ENCODE results near the gene MAD1L1.
"Not testable (repeated sequence)": the region's sequence is repeated elsewhere in the genome, so short reads cannot be mapped to it uniquely, and the experiment has no call there.

MAD1L1 gene

DNA sequence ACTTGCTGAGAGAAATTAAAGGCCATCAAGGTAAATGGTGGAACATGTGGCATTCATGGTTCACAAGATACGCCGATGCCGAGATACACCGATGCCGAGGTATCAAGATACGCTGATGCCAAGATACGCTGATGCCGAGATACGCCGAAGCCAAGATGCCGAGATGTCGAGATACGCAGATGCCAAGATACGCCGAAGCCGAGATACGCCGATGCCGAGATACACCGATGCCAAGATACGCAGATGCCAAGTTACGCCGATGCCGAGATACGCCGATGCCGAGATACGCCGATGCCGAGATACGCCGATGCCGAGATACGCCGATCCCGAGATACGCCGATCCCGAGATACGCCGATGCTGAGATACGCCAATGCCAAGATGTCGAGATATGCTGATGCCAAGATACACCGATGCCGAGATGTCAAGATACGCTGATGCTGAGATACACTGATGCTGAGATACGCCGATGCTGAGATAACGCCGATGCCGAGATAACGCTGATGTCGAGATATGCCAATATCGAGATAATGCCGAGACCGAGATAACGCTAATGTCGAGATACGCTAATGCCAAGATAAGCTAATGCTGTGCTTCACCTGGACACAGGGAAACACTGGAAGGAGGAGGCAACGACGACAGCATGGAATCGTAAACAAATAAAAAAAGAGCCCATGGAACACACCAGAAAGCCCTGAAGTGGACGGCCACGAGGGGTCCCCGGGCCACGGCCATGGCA is 172.6 kb downstream of the MAD1L1 start:
- DNase-seq: no peak

DNA sequence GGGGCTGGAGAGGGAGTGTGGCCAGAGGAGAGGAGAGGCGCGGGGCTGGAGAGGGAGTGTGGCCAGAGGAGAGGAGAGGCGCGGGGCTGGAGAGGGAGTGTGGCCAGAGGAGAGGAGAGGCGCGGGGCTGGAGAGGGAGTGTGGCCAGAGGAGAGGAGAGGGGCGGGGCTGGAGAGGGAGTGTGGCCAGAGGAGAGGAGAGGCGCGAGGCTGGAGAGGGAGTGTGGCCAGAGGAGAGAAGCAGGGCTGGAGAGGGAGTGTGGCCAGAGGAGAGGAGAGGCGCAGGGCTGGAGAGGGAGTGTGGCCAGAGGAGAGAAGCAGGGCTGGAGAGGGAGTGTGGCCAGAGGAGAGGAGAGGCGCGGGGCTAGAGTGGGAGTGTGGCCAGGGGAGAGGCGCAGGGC is 174.5 kb downstream of the MAD1L1 start:
- not testable (repeated sequence) for DNase-seq

DNA sequence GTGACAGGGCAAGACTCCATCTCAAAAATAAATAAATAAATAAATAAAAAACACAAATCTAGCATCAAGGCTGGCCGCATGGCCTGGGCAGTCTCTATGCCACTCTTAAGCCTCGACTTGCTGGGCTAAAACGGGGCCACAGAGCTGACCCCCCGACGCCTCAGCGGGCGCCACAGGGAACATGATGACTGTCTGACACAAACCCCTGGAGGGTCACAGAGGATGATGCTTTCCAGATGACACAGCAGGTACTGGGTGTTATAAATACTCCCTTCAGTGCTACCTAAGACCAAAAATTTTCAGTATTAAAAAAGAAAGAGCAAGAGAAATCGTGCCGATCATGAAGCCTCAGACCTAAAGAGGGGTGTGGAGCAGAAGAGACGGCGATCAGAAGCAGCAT is 176.8 kb downstream of the MAD1L1 start:
- DNase-seq: no peak

DNA sequence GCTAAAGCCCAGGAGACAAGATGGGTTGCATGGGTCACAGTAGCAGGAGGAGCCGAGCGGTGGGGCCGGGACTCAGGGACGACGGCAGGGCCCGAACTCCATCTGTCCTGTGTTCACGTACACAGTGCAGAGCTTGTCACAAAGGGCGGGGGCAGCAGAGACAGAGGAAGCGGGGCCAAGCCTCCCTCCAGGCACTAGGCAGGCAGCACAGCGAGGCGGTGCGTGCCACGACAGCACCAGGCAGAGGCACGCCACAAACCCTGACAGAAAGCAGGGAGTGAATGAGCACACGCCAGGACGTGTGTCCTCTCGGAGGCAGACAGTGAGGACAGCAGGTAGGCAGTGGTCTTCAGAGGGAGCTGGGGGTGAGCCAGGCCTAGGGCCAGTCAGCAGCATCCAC is 177.8 kb downstream of the MAD1L1 start:
- DNase-seq: no peak

DNA sequence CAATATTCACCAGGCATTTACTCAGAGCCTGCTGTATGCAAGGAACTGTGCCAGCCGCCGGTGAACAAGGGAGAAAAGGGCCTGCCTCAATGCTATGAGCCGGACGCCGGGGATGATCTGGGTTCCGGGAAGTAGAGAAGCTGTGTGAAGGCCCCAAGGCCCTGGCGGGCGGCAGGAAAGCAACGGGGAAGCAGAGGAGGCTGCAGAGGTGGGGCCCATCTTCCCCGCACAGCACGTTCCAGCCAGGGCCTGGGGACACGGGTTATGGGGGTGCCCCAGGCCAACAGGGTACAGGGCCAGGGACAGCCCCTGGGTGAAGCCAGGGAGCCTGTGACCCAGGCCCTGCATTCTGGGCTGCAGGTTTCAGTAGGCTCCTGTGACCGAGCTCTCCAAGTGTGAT is 179.3 kb downstream of the MAD1L1 start:
- no peak for DNase-seq

DNA sequence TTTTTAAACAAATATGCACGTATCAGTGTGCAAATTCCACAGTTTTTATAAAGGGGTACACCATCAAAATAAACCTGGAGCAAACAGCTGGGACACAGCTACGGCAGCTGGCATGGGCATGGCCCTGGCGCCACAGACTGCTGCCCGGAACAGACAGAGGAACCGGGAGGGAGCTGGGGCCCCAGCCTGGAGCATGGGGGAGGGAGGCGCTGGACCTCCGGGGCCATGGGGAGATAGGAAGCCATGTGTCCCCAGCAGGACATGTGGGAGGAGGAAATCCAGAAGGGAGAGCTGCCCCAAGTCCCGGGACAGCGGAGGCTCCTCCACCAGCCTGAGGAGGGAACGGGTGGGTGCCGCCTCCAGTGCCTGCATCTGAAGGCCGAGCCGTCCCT is 180.1 kb downstream of the MAD1L1 start:
- no peak for DNase-seq

DNA sequence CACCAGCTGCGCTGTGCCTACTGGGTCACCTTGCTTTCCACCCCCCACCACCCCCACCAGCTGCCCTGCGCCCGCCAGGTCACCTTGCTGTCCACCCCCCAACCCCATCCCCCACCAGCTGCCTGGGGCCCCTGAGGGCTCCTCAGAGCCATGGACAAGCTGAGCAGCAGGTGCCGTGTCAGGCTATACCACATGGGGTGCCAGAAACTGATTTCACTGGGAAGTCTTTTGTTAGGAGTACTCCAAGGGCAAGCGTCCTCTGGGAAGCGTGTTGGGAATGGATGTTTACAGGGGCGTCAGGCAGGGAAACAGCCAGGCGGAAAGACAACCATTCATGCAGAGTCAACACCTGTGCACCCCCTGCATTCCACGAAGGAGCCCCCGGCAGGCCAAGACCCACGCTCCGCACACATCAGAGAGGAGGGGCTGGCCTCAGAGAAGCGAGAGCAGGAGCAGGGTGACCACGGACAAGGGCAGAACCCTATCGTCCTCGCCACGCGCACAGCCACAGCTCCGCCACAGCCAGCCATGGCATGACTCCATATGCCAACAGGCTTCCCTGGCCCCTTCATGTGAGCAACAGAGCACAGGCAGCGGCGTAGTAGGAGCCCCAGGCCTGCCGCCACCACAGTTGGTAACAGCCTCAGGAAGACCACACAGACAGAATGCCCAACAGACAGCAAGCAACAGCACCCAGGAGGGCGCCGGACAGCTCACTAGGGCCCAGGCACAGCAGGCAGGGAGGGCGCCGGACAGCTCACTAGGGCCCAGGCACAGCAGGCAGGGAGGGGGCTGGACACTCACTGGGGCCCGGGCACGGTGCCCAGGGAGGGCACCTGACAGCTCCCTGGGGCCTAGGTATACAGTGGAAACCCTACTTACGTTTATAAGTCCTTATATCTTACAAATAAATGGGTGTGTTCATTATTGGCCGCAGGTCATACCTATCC is 180.8 kb downstream of the MAD1L1 start:
- DNase-seq: peak in 2 of 3 experiments; percentile 43 to 74

DNA sequence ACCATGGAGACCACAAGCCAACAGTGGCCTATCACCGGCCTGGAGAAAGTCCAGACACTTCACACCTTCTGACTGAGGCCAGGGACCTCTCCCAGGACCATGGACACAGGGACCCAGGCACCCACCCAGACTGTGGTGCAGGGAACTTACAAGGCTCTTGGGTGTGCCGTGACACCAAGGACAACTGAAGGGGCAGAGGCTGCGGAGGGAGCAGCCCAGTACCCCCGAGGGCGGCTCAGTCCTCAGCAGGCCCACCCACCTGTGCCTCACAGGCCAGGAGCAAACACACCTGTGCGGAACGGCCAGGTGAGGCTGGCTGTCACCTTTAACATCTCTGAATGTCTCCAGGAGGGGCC is 182.3 kb downstream of the MAD1L1 start:
- DNase-seq: peak in 1 of 3 experiments; percentile 10

DNA sequence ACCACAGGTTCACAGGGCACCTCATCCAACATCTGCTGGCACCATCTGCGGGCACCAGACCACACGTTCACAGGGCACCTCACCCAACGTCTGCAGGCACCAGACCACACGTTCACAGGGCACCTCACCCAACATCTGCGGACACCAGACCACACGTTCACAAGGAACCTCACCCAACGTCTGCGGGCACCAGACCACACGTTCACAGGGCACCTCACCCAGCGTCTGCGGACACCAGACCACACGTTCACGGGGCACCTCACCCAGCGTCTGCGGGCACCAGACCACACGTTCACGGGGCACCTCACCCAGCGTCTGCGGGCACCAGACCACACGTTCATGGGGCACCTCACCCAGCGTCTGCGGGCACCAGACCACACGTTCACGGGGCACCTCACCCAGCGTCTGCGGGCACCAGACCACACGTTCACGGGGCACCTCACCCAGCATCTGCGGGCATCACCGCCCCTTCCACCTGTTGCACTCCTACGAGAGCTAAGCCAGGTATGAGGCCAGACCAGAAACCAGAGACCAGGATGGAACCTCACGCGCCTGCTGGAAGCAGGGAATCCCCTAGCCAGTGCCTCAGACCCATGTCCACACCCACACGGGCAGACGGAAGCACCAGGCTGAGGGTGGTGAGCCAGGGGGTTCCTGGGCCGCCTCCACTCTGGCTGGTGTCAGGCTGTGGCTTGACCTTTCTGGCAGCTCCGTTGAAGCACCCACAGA is 182.8 kb downstream of the MAD1L1 start:
- DNase-seq: no peak

DNA sequence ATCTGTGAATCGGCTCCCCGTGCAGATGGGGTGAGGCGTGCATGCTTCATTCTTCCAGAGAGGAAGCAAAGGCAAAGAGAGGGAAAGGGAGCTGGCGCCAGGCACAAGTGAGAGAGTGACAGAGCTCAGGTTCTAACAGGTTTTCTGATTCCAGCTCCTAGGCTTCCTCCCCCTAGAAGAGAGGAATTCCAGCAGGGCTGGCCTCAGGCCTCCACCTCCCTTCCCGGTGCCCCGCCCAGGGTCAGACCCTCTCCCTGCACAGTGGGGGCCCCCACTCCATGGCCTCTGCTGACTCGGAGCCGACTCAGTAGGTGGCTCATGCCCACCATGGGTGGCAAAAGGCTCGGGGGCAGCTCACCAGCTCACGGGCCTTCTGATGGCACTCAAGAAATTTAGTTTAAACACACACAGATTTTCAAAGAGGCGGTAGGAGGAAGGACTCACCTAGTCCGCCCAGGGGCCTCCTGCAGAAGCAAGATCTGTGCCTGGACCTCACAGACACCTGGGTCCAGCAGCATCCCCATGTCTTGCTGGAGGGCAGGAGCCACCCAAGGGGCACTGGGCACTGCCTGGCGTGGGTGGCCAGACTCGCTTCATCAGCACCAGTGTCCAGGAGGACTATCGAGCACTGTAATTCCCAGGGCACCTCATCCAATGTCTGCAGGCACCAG is 183.5 kb downstream of the MAD1L1 start:
- no peak for DNase-seq

DNA sequence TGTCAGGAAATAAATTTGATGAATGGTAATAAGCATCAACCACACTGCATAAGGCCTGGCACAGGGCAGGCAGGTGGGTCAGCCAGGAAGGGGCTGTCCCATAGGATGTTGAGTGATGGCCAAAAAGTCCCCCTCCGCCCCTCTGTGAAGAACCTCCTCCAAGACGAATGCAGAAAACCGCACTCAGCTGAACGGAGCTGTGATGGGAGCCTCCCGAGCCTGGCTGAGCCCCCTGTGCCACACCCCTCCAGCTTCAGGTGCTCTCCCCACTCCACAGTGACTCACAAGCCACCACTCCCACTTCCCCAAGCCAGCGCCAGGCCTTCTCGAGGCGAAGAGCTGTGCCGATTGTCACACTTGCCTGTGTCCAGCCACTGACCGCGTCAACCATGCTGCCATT is 184.2 kb downstream of the MAD1L1 start:
- no peak for DNase-seq

DNA sequence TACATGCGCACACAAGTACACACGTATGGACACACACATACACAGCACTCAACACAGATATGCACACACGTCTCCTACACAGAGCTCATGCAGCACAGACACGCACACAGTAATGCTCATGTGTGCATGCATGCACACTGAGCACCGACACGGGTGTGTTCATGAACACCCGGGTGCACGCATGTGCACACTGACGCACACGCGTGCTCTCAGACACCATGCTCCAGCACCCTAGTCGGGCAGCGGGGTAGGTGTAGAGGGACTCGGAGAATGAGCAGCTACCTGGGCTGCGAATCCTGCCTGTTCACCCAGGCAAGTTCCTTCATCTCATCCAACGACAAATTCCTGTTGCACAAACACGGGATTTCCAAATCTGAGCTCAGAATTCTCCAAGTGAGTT is 184.7 kb downstream of the MAD1L1 start:
- no peak for DNase-seq

DNA sequence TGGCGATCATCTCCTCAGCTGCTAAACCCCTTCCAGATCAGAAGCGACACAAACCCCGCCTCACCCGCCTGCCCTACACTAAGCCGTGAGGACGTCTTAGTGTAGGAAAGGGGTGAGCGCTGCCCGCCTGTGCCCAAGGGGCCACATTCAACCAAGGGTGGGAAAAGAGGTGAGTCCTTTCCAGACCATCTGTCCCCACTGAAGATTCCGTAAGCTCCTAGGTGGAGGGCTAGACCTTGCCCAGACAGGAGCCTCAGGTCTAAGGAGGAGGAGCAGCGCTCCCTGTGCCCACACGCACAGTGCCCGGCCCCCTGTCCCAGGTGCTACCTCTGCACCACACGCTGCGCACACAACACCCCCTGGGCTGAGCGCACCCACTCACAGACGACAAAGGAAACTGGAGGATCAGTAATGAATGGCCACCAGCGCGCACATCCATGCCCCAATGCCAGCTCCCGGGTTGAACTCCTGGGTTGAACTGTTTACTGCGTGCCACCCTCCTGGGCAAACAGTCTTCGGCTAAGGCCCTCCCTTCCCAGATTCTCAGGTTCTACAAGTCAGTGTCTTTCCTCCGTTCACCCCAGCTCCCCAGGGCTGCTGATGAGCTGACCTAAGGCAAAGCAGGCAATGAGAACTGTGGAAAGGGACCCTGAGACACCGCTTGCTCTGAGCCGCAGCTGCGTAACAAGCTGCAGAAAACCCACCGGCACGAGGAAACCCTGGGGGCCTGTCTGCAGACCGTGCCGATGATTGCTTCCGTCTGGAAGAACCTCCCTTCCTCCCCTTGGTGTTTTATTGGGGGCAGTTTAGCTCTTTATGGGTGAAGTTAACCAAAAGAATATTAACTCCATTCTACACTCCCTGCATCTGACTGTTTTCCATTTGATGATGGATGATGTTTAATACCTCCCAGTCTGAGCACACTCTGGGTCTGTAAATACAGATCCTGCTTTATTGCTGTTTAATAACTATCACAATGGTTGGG is 185.9 kb downstream of the MAD1L1 start:
- DNase-seq: no peak

DNA sequence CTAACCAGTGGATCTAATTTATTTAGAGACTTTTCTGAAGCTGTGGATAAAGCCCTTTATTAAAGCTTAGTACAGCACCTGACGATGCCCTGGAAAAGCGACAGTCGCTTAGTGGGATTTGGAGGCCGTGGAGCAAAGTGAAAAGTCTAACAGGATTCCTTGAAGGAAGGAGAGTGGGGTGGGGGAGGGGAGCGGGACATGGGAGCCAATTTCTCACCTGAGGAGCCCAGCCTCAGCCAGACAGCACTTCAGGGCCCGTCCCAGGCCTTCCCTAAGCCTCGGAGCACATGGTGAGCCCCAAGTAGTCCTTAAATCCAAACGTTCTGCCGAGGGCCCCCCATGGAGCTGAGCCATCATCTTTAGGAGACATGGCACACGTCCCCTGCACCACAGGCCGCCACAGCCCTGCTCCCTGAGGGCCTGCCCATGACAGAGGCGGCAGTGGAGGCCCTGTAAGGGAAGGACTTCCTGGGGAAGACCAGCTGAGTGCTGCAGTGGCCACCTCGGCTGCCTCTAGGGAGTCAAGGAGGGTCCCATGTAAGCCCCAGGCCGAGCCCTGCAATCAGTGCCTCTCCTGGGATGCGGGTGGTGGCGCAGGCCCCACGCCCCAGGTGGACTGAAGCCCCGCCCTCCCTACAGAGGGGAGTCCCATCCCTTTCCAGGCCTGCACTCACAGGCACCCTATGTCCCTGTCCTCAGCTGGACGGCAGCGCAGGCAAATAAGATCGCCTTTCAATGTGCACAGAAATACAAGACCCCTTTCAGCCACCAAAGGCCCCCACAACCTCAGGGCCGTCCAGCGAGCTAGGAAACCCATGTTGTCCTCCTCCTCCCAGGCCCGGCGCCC is 187.0 kb downstream of the MAD1L1 start:
- no peak for DNase-seq

DNA sequence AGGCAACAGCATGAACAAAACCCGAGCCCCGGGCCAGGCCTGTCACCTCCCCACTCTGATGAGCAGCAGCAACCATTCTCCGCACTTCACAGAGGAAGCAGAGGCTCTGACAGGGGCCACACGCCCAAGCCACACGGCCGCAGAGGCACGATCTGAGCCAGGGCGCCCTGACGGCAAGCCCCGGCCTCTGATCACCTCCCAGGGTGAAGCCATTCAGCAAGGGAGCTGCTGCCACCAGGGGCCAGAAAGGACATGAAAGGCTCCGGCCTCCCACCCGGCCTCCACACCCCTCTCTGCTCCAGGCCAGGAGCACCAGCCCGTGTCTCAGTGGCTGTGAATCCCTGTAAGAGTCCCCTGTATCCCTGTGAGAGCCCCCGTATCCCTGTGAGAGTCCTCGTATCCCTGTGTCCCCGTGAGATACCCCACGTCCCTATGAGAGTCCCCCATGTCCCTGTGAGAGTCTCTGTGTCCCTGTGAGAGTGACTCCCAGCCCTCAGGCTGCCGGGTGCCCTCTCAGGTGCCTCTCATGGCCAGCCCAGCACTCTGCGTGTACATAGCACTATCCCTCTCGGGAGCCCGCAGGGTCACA is 187.8 kb downstream of the MAD1L1 start:
- DNase-seq: no peak

DNA sequence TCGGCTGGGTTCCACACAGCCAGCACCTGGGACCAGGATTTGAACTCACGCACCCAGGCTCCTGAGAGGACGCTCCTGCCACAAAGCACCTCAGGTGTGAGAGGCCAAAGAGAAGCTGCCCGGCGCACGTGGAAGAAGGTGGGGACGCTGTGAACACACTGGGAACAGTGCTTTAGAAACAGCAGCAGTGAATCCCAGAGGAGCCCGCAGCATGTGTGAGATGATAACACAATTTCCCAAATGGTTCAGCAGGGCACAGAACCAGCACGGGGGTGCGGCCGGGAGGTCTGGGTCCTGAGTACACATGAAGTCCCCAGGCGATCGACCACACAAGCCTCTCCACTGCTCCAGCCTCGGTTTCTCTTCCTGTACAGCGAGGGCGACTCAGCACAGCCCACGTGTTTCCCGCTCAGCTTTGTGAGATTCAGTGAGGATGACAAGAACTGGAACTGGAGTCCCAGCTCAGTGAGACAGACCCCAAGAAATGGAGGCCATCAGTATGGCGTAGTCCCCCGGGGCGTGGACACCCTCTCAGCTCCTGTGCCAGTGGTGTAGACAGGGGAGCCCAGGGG is 188.3 kb downstream of the MAD1L1 start:
- no peak for DNase-seq

DNA sequence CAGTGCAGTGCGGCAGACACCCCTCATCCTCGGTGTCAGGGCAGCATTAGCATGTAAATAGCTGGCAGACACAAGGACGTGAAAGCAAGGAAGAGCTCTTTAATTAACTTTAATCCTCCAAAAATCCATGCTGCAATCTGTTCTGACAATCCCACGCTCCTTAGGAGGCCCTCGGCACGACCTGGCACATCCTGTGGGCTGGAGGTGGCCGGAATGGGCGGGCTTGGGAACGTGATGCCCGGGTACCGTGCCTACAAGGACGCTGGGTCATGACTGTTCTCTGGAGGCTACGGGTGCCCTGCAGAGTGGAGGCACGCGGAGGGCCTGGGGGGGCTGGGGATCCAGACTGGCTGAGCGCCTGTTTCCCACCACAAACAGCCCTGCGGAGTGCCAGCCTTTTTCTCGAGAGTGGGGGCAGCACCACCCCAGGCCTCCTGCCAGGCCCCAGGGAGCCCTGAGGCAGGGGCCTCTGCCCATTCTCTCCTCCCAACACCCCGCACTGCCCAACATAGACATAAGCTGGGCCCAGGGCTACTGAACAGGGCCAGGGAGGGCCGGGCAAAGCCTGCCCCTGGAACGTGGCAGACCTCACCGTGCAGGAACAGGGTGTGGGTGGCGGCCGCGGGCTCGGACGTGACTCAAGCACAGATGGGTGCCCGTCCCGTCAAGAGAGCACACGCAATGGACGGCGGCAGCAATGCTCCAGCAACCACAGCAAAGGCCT is 189.3 kb downstream of the MAD1L1 start:
- no peak for DNase-seq

DNA sequence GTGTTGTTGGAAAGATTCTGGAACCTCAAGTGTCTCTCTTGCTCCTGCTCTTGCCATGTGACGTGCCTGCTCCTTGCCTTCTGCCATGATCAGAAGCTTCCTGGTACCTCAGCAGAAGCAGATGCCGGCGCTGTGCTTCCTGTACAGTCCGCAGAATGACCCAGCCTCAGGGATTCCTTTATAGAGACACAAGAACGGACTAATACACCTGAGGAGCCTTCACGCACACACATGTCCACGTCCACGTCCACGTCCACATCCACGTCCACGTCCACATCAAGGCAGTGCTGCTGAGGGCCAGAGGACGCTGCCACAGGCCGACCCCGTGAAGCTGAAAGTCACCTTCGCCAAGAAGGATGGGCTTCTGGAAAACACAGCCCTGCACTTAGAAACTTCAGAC is 190.1 kb downstream of the MAD1L1 start:
- no peak for DNase-seq

Measured in NCI-H1417 (cell line).